Naive thymus-derived CD8-positive, alpha-beta T cell (primary cell): ENCODE results near the gene DOCK3. TPM values are rescaled to one million over a fixed set of nuclear protein-coding genes. Genes with fewer than 3 reads are reported as not detected.
"Not testable (repeated sequence)": the region's sequence is repeated elsewhere in the genome, so short reads cannot be mapped to it uniquely, and the experiment has no call there.

Source experiments
- ATAC-seq, 2 donors: fragments of 150-1000 bp; cut with Tn5 transposase in 1 of 2; sonication (Bioruptor Pico), chemical (Tn5 transposase) in 1 of 2; 1 replicate in 1 of 2; 2 replicates in 1 of 2; pipeline ENCODE4 v1.10.0; 2021; ENCODE audit warnings: mild to moderate bottlenecking in 2 of 2, moderate library complexity in 2 of 2
- POLR2A ChIA-PET: fragments of 350-600 bp; sonication (Branson Sonifier 250); formaldehyde crosslinking; loops from one replicate; lab custom pipeline; 2021; ENCODE audit warnings: antibody characterized with exemption; lab: Charles Lee
- DNase-seq, 10 donors: peaks; one replicate each; pipeline versions ENCODE4 v3.0.0 to v3.0.0-alpha.2; 2020 to 2022
- H3K27ac Mint-ChIP-seq, 10 donors: one replicate each; pipeline ENCODE4 v1.8.0; 2020 to 2022; ENCODE audit warnings: mild to moderate bottlenecking in 10 of 10, mixed read lengths in 10 of 10, moderate library complexity in 4 of 10, inconsistent platforms in 1 of 10
- H3K27me3 Mint-ChIP-seq, 5 donors: one replicate each; pipeline ENCODE4 v1.8.0; 2021 to 2022; ENCODE audit warnings: mixed read lengths in 5 of 5
- H3K36me3 Mint-ChIP-seq, 3 donors: one replicate each; pipeline ENCODE4 v1.8.0; 2020 to 2022; ENCODE audit warnings: mixed read lengths in 3 of 3, mild to moderate bottlenecking in 2 of 3, inconsistent platforms in 1 of 3
- H3K4me1 Mint-ChIP-seq, 4 donors: one replicate each; pipeline ENCODE4 v1.8.0; 2021 to 2022; ENCODE audit warnings: mixed read lengths in 4 of 4
- H3K4me3 Mint-ChIP-seq, 10 donors: one replicate each; pipeline ENCODE4 v1.8.0; 2020 to 2022; ENCODE audit warnings: mild to moderate bottlenecking in 10 of 10, mixed read lengths in 10 of 10, moderate library complexity in 6 of 10, inconsistent platforms in 1 of 10
- H3K9me3 Mint-ChIP-seq, 9 donors: one replicate each; pipeline ENCODE4 v1.8.0; 2020 to 2022; ENCODE audit warnings: mixed read lengths in 9 of 9, mild to moderate bottlenecking in 3 of 9, inconsistent platforms in 1 of 9, moderate library complexity in 1 of 9
- polyA plus RNA-seq, 3 donors: library from polyadenylated mRNA; unstranded; fragments of 300-500 nt; fragmentation: Illumina TruSeq; gene quantifications; one replicate each; pipeline ENCODE4 v1.2.3, GENCODE V29; 2021
- total RNA-seq, 8 experiments: library from RNA in 2 of 8; stranded (reverse) in 2 of 8; gene quantifications; one replicate each; pipeline ENCODE4 v1.2.3 and lab custom pipeline; 2021 to 2026

The DOCK3 gene
- total and polyA plus RNA-seq, 5 experiments from 2014 or later = 0.14 to 1.9 (median 0.63) TPM

GRCh38 chr3:51355891-51356578, 681.3 kb downstream of the DOCK3 start:
- Mint-ChIP-seq H3K9me3 (no peaks in the 10 kb centered on the region), H3K36me3 (peaks cover 0 to 16% (median 0%) of the 10 kb centered on the region in 3 donors), H3K27me3 (no peaks in the 10 kb centered on the region), H3K4me1 (peaks cover 0 to 5% (median 0%) of the 10 kb centered on the region in 4 donors), H3K27ac (no peak overlapping the region), H3K4me3 (no peak overlapping the region)
- ATAC-seq = no peak
- peak in 1 of 10 donors; percentile 8 for DNase-seq
- POLR2A ChIA-PET = interaction anchor here (0.6 kb wide), 1 partner anchor 85 kb away, joined by 3 read pairs; no protein-coding TSS in a partner anchor

- no peak for ATAC-seq
These were observed 683.1 kb downstream of the DOCK3 start for GRCh38 chr3:51357856-51358255.

DNA sequence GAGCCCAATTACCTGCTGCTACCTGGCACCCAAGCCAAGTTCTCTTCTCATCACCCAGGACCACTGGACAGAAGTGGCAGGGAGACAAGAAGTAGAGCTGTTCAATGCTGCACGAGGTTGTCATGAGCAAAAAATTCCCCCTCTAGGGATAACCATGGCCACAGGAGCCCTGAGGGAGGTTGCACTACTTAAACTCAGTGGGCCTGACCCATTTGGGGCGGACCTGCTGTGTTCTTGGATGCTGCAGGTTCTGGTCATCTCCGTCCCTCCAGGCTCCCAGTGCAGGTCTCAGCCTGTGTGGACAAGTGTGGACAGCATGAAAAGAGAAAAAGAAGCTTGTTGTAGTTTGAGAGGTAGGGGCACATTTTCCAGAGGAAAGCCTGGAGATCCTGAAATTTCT, 684.3 kb downstream of the DOCK3 start:
- H3K36me3 Mint-ChIP-seq = peaks cover 3 to 20% (median 6%) of the 10 kb centered on the region in 3 donors
- H3K4me1 Mint-ChIP-seq = no peaks in the 10 kb centered on the region
- peak in 1 of 10 donors; percentile 4 for DNase-seq
- H3K9me3 Mint-ChIP-seq = peaks cover 0 to 2% (median 0%) of the 10 kb centered on the region in 9 donors
- POLR2A ChIA-PET = no interaction called here
- no peaks in the 10 kb centered on the region for H3K27me3 Mint-ChIP-seq
- H3K4me3 Mint-ChIP-seq = no peak overlapping the region
- no peak for ATAC-seq
- H3K27ac Mint-ChIP-seq = no peak overlapping the region

More at GRCh38 chr3:51357856-51358255, 683.1 kb downstream of the DOCK3 start:
- peak in 1 of 10 donors; percentile 35 for DNase-seq
- POLR2A ChIA-PET = no interaction called here
- Mint-ChIP-seq H3K36me3 (peaks cover 0 to 14% (median 6%) of the 10 kb centered on the region in 3 donors), H3K27me3 (no peaks in the 10 kb centered on the region), H3K4me3 (no peak overlapping the region), H3K27ac (peak overlapping the region in 1 of 10 donors; percentile 10), H3K4me1 (peaks cover 0 to 5% (median 0%) of the 10 kb centered on the region in 4 donors), H3K9me3 (no peaks in the 10 kb centered on the region)

- peaks cover 3 to 20% (median 7%) of the 10 kb centered on the region in 3 donors for H3K36me3 Mint-ChIP-seq
- H3K27me3 Mint-ChIP-seq = peaks cover 0 to 3% (median 0%) of the 10 kb centered on the region in 5 donors
- peaks cover 0 to 10% (median 0%) of the 10 kb centered on the region in 9 donors for H3K9me3 Mint-ChIP-seq
- H3K27ac Mint-ChIP-seq = peak overlapping the region in 1 of 10 donors; percentile 3
- POLR2A ChIA-PET = no interaction called here
- ATAC-seq (no peak), DNase-seq (peak in 1 of 10 donors; percentile 28)
- H3K4me1 Mint-ChIP-seq = no peaks in the 10 kb centered on the region
- H3K4me3 Mint-ChIP-seq = no peak overlapping the region
These were observed 686.1 kb downstream of the DOCK3 start for GRCh38 chr3:51360806-51361205.

DNA sequence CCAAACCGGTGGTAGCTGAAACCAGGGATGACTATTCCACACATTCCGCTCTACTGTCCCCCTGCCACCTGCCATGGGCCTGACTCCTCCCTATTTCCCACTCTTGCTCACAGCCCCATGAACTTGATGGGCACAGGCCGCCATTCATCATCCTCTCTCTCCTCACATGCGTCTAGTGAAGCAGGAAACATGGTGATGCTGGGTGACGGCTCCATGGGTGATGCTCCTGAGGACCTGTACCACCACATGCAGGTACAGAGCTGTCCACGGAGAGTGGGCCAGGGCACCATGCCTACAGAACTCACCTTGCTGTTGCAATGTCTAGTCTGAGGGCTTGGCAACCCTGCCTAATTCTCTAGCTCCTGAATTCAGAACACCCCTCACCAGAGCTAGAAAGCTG, 687.0 kb downstream of the DOCK3 start:
- POLR2A ChIA-PET = interaction anchor here (0.5 kb wide), 1 partner anchor 124 kb away, joined by 3 read pairs; no protein-coding TSS in a partner anchor

GRCh38 chr3:51362476-51362875, 687.7 kb downstream of the DOCK3 start:
- Mint-ChIP-seq H3K27ac (no peak overlapping the region), H3K4me1 (no peaks in the 10 kb centered on the region), H3K36me3 (peaks cover 3 to 22% (median 9%) of the 10 kb centered on the region in 3 donors), H3K9me3 (peaks cover 0 to 10% (median 0%) of the 10 kb centered on the region in 9 donors), H3K4me3 (no peak overlapping the region), H3K27me3 (peaks cover 0 to 9% (median 0%) of the 10 kb centered on the region in 5 donors)
- POLR2A ChIA-PET = interaction anchor here (0.5 kb wide), 1 partner anchor 123 kb away, joined by 3 read pairs; no protein-coding TSS in a partner anchor
- peak in 1 of 10 donors; percentile 24 for DNase-seq
- no peak for ATAC-seq

More for the DNA sequence above, 687.0 kb downstream of the DOCK3 start:
- no peak overlapping the region for H3K27ac Mint-ChIP-seq
- H3K27me3 Mint-ChIP-seq = peaks cover 0 to 5% (median 0%) of the 10 kb centered on the region in 5 donors
- DNase-seq (peak in 1 of 10 donors; percentile 31), ATAC-seq (no peak)
- H3K9me3 Mint-ChIP-seq = peaks cover 0 to 10% (median 0%) of the 10 kb centered on the region in 9 donors
- no peaks in the 10 kb centered on the region for H3K4me1 Mint-ChIP-seq
- no peak overlapping the region for H3K4me3 Mint-ChIP-seq
- peaks cover 3 to 18% (median 9%) of the 10 kb centered on the region in 3 donors for H3K36me3 Mint-ChIP-seq

DNA sequence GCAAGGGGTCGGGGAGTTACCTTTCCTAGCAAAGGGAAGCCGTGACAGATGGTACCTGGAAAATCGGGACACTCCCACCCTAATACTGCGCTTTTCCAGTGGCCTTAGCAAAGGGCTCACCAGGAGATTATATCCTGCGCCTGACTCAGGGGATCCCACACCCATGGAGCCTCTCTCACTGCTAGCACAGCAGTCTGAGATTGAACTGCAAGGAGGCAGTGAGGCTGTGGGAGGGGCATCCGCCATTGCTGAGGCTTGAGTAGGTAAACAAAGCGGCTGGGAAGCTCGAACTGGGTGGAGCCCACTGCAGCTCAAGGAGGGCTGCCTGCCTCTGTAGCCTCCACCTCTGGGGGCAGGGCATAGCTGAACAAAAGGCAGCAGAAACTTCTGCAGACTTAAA, 693.5 kb downstream of the DOCK3 start:
- H3K4me3 Mint-ChIP-seq, H3K27me3 Mint-ChIP-seq, H3K9me3 Mint-ChIP-seq, H3K4me1 Mint-ChIP-seq, ATAC-seq, H3K27ac Mint-ChIP-seq: not testable (repeated sequence)
- H3K36me3 Mint-ChIP-seq = peaks cover 0 to 15% (median 6%) of the 10 kb centered on the region in 3 donors
- DNase-seq = peak in 1 of 10 donors; percentile 10
- POLR2A ChIA-PET = interaction anchor here (1.3 kb wide), 1 partner anchor 10 kb away, joined by 3 read pairs; no protein-coding TSS in a partner anchor

DNA sequence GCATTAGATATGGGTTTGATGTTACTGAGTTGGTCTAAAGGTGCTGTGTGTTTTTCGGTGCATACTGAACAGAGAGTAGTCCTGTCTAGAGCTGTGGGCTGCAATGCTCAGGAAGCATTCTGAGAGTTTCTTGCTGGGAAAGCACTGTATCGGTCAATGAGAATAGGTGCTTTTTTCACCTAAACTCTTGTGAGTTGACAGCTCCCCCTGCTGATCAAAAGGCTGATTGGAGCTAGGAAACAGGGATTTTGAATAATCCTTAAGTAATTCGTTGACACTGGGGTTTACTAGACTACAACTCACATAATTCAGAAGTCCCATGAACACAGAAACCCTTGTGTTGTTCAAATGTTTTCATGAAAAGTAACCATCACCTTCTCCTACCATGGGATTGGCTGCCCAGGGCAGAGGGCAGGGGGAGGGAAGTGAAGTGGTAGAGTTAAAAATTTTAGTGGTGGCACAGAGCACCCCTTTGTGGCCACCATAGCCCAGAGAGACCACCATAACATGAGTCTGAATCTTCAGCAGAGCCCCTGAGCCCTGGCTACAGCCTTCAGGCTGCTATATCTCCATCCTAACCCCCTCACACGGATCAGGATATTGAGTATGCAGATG, 697.3 kb downstream of the DOCK3 start:
- Mint-ChIP-seq H3K27me3 (peaks cover 0 to 4% (median 0%) of the 10 kb centered on the region in 5 donors), H3K4me3 (no peak overlapping the region), H3K4me1 (peaks cover 0 to 6% (median 3%) of the 10 kb centered on the region in 4 donors), H3K27ac (peak overlapping the region in 1 of 10 donors; percentile 70), H3K36me3 (peaks cover 0 to 10% (median 3%) of the 10 kb centered on the region in 3 donors), H3K9me3 (no peaks in the 10 kb centered on the region)
- peak; percentile 44 to 53 for ATAC-seq
- peak in 8 of 10 donors; percentile 30 to 72 (median 50) for DNase-seq
- POLR2A ChIA-PET = interaction anchor here (1.1 kb wide), 1 partner anchor 400 kb away, joined by 3 read pairs; no protein-coding TSS in a partner anchor

GRCh38 chr3:51373658-51374421, 699.1 kb downstream of the DOCK3 start:
- H3K4me3 Mint-ChIP-seq = no peak overlapping the region
- H3K9me3 Mint-ChIP-seq = no peaks in the 10 kb centered on the region
- peaks cover 2 to 8% (median 5%) of the 10 kb centered on the region in 4 donors for H3K4me1 Mint-ChIP-seq
- peak overlapping the region in 1 of 10 donors; percentile 86 for H3K27ac Mint-ChIP-seq
- POLR2A ChIA-PET = no interaction called here
- DNase-seq (peak in 1 of 10 donors; percentile 8), ATAC-seq (no peak)
- no peaks in the 10 kb centered on the region for H3K36me3 Mint-ChIP-seq
- H3K27me3 Mint-ChIP-seq = peaks cover 0 to 2% (median 0%) of the 10 kb centered on the region in 5 donors

DNA sequence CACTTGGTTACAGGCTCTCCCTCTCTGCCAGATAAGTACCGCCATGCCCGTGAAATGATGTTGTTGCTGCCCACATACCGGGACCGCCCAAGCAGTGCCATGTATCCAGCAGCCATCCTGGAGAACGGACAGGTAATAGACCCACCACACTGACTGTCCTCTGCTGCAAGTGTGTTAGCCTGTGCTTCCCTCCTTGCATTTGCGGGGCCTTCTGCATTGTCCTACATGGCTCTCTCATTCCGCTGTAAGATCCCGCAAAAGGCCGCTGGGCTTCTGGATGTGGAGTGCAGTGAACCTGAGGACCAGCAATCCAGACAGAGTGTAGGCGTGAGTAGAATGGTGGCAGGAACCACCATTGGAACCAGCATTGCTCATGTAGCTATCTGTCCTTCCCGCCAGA, 699.7 kb downstream of the DOCK3 start:
- peaks cover 0 to 2% (median 0%) of the 10 kb centered on the region in 5 donors for H3K27me3 Mint-ChIP-seq
- H3K36me3 Mint-ChIP-seq = no peaks in the 10 kb centered on the region
- peak in 1 of 10 donors; percentile 51 for DNase-seq
- peaks cover 8 to 14% (median 9%) of the 10 kb centered on the region in 4 donors for H3K4me1 Mint-ChIP-seq
- ATAC-seq = no peak
- no peak overlapping the region for H3K4me3 Mint-ChIP-seq
- H3K9me3 Mint-ChIP-seq = no peaks in the 10 kb centered on the region
- POLR2A ChIA-PET = no interaction called here
- H3K27ac Mint-ChIP-seq = no peak overlapping the region

GRCh38 chr3:51375136-51375535, 700.4 kb downstream of the DOCK3 start:
- ATAC-seq (no peak), DNase-seq (peak in 1 of 10 donors; percentile 9)
- Mint-ChIP-seq H3K27me3 (peaks cover 0 to 2% (median 0%) of the 10 kb centered on the region in 5 donors), H3K27ac (no peak overlapping the region), H3K36me3 (no peaks in the 10 kb centered on the region), H3K4me3 (no peak overlapping the region), H3K4me1 (peaks cover 11 to 18% (median 12%) of the 10 kb centered on the region in 4 donors), H3K9me3 (no peaks in the 10 kb centered on the region)
- POLR2A ChIA-PET = no interaction called here

GRCh38 chr3:51375571-51375970, 700.8 kb downstream of the DOCK3 start:
- peaks cover 11 to 18% (median 12%) of the 10 kb centered on the region in 4 donors for H3K4me1 Mint-ChIP-seq
- ATAC-seq = no peak
- DNase-seq = peak in 1 of 10 donors; percentile 10
- H3K9me3 Mint-ChIP-seq = no peaks in the 10 kb centered on the region
- POLR2A ChIA-PET = no interaction called here
- no peak overlapping the region for H3K4me3 Mint-ChIP-seq
- H3K27ac Mint-ChIP-seq = peak overlapping the region in 2 of 10 donors; percentile 41 to 57
- H3K27me3 Mint-ChIP-seq = peaks cover 0 to 2% (median 0%) of the 10 kb centered on the region in 5 donors
- H3K36me3 Mint-ChIP-seq = no peaks in the 10 kb centered on the region
